ENCODE measurements around the gene RAP1GAP2.

The RAP1GAP2 gene

GRCh38 chr17:2929881-2930533 is 133.8 kb downstream of the RAP1GAP2 start:
- Histone ChIP-seq H4K20me1 (peaks cover 91% of the 10 kb centered on the region), H3K27ac (peak overlapping the region; percentile 68), H3K4me1 (peaks cover 93% of the 10 kb centered on the region), H3K4me2 (peak overlapping the region; percentile 78), H3K9ac (peak overlapping the region; percentile 21; the same call in 1 of the 2 replicates), H3K36me3 (peaks cover 69% of the 10 kb centered on the region), H3K9me3 (no peaks in the 10 kb centered on the region), H3K27me3 (no peaks in the 10 kb centered on the region), H3K4me3 (no peak overlapping the region)
- no peak for TF ChIP-seq Cebpa-rat (IDR thresholded peaks at IDR 0.05)

GRCh38 chr17:2931876-2932275 is 135.6 kb downstream of the RAP1GAP2 start:
- H4K20me1 ChIP-seq, result peaks cover 93% of the 10 kb centered on the region
- H3K9me3 ChIP-seq, result no peaks in the 10 kb centered on the region
- H3K9ac ChIP-seq, result peak overlapping the region; percentile 52
- peak overlapping the region; percentile 44 for H3K4me3 ChIP-seq
- no peak for TF ChIP-seq Cebpa-rat (IDR thresholded peaks at IDR 0.05)
- peaks cover 96% of the 10 kb centered on the region for H3K4me1 ChIP-seq
- peak overlapping the region; percentile 78 for H3K4me2 ChIP-seq
- peaks cover 52% of the 10 kb centered on the region for H3K36me3 ChIP-seq
- H3K27me3 ChIP-seq, result no peaks in the 10 kb centered on the region
- H3K27ac ChIP-seq, result peak overlapping the region; percentile 83

GRCh38 chr17:2932946-2933345 is 136.7 kb downstream of the RAP1GAP2 start:
- TF ChIP-seq Cebpa-rat (IDR thresholded peaks at IDR 0.05), result no peak
- H3K9ac ChIP-seq, result no peak overlapping the region
- H3K4me3 ChIP-seq, result no peak overlapping the region
- peak overlapping the region; percentile 83 for H3K27ac ChIP-seq
- peaks cover 97% of the 10 kb centered on the region for H4K20me1 ChIP-seq
- H3K9me3 ChIP-seq, result no peaks in the 10 kb centered on the region
- peak overlapping the region; percentile 78 for H3K4me2 ChIP-seq
- peaks cover 55% of the 10 kb centered on the region for H3K36me3 ChIP-seq
- H3K27me3 ChIP-seq, result no peaks in the 10 kb centered on the region
- peaks cover 100% of the 10 kb centered on the region for H3K4me1 ChIP-seq

- H3K4me3 ChIP-seq, result no peak overlapping the region
- peaks cover 97% of the 10 kb centered on the region for H4K20me1 ChIP-seq
- peak overlapping the region; percentile 78; the same call in 1 of the 2 replicates for H3K4me2 ChIP-seq
- no peak overlapping the region for H3K9ac ChIP-seq
- H3K27me3 ChIP-seq, result no peaks in the 10 kb centered on the region
- H3K27ac ChIP-seq, result peak overlapping the region; percentile 83
- H3K9me3 ChIP-seq, result no peaks in the 10 kb centered on the region
- TF ChIP-seq Cebpa-rat (IDR thresholded peaks at IDR 0.05), result no peak
- peaks cover 52% of the 10 kb centered on the region for H3K36me3 ChIP-seq
- H3K4me1 ChIP-seq, result peaks cover 100% of the 10 kb centered on the region
These were observed 137.4 kb downstream of the RAP1GAP2 start for GRCh38 chr17:2933606-2934005.

GRCh38 chr17:2935632-2936031 is 139.4 kb downstream of the RAP1GAP2 start:
- Histone ChIP-seq H3K9ac (0 out of 2 replicates have a peak overlapping the region, but pooled peaks have one; percentile 28), H3K4me3 (peak overlapping the region; percentile 27), H3K4me2 (peak overlapping the region; percentile 85), H4K20me1 (peaks cover 97% of the 10 kb centered on the region), H3K36me3 (peaks cover 58% of the 10 kb centered on the region), H3K27ac (peak overlapping the region; percentile 67), H3K9me3 (no peaks in the 10 kb centered on the region), H3K27me3 (no peaks in the 10 kb centered on the region), H3K4me1 (peaks cover 100% of the 10 kb centered on the region)
- no peak for TF ChIP-seq Cebpa-rat (IDR thresholded peaks at IDR 0.05)

- Histone ChIP-seq H3K4me1 (peaks cover 93% of the 10 kb centered on the region), H3K27ac (peak overlapping the region; percentile 67), H3K9ac (no peak overlapping the region; the same call in 1 of the 2 replicates), H3K27me3 (no peaks in the 10 kb centered on the region), H3K4me2 (peak overlapping the region; percentile 85), H3K9me3 (no peaks in the 10 kb centered on the region), H4K20me1 (peaks cover 96% of the 10 kb centered on the region), H3K4me3 (peak overlapping the region; percentile 27; the same call in 1 of the 2 replicates), H3K36me3 (peaks cover 65% of the 10 kb centered on the region)
- no peak for TF ChIP-seq Cebpa-rat (IDR thresholded peaks at IDR 0.05)
These were observed 140.1 kb downstream of the RAP1GAP2 start for GRCh38 chr17:2936351-2936750.

- Histone ChIP-seq H4K20me1 (peaks cover 96% of the 10 kb centered on the region), H3K9me3 (no peaks in the 10 kb centered on the region), H3K36me3 (peaks cover 70% of the 10 kb centered on the region), H3K4me2 (peak overlapping the region; percentile 85), H3K27ac (peak overlapping the region; percentile 67), H3K27me3 (no peaks in the 10 kb centered on the region), H3K9ac (no peak overlapping the region; the same call in 1 of the 2 replicates), H3K4me1 (peaks cover 88% of the 10 kb centered on the region), H3K4me3 (no peak overlapping the region)
- TF ChIP-seq Cebpa-rat (IDR thresholded peaks at IDR 0.05), result no peak
These were observed 140.6 kb downstream of the RAP1GAP2 start for GRCh38 chr17:2936771-2937321.

GRCh38 chr17:2937331-2938003 is 141.2 kb downstream of the RAP1GAP2 start:
- peaks cover 82% of the 10 kb centered on the region for H3K4me1 ChIP-seq
- peak overlapping the region; percentile 85 for H3K4me2 ChIP-seq
- H3K4me3 ChIP-seq, result no peak overlapping the region
- no peak for TF ChIP-seq Cebpa-rat (IDR thresholded peaks at IDR 0.05)
- peak overlapping the region; percentile 67 for H3K27ac ChIP-seq
- H3K36me3 ChIP-seq, result peaks cover 74% of the 10 kb centered on the region
- H3K9me3 ChIP-seq, result no peaks in the 10 kb centered on the region
- H3K9ac ChIP-seq, result no peak overlapping the region
- no peaks in the 10 kb centered on the region for H3K27me3 ChIP-seq
- peaks cover 97% of the 10 kb centered on the region for H4K20me1 ChIP-seq

GRCh38 chr17:2939714-2940351 is 143.6 kb downstream of the RAP1GAP2 start:
- Histone ChIP-seq H3K4me2 (peak overlapping the region; percentile 44), H3K4me1 (peaks cover 78% of the 10 kb centered on the region), H3K9me3 (no peaks in the 10 kb centered on the region), H3K27me3 (no peaks in the 10 kb centered on the region), H3K27ac (peak overlapping the region; percentile 64), H3K4me3 (no peak overlapping the region), H3K36me3 (peaks cover 52% of the 10 kb centered on the region), H3K9ac (0 out of 2 replicates have a peak overlapping the region, but pooled peaks have one; percentile 31), H4K20me1 (peaks cover 99% of the 10 kb centered on the region)
- no peak for TF ChIP-seq Cebpa-rat (IDR thresholded peaks at IDR 0.05)
